ENCODE results near the gene LAPTM5. TPM values are rescaled to one million over a fixed set of nuclear protein-coding genes. Genes with fewer than 3 reads are reported as not detected.

LAPTM5 gene
- total and polyA plus RNA-seq, 2 of the 13 experiments (the other 11 are each of a cell fraction or from before 2014, with no cell fraction given), result 0.41 to 0.86 TPM

DNA sequence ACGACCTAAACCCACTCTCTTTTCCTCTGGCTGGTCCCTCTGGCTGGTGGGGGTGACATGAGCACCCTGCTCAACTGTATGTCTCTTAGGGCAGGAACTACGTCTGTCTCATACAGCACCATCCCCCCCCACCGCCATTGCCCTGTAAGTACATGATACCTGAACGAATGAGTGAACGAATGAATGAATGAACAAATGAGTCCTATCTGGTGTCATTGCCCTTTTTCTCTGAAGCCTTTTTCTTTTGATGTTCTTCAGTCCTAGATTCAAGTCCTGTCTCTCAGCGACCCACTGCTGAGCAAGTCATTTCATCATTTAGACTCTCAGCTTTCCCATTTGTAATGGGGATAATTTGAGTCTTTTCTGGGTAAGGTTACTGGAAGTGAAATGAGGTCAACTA lies 45.0 kb downstream of the LAPTM5 start:
- ATAC-seq (no peak), FAIRE-seq (no peak), DNase-seq (ENCODE audit: low spot score) (no peak)
- Histone ChIP-seq H3K9ac (ENCODE audit: insufficient read depth, low read depth, low read length) (no peak overlapping the region), H3K9me3 (ENCODE audit: low read length) (peaks cover 11% of the 10 kb centered on the region), H3K36me3 (replicated peaks in 1 of 2; ENCODE audit: control insufficient read depth in 1 of 2, insufficient read depth in 2 of 2, low read length in 2 of 2) (no peaks in the 10 kb centered on the region), H2AFZ (ENCODE audit: low read length) (no peak overlapping the region), H4K20me1 (ENCODE audit: insufficient read depth, low read length) (no peaks in the 10 kb centered on the region), H3K4me1 (ENCODE audit: insufficient read depth, low read length) (no peaks in the 10 kb centered on the region), H3K4me2 (ENCODE audit: low read depth, low read length) (no peak overlapping the region), H3K4me3 (replicated peaks in 1 of 3; ENCODE audit: insufficient read depth in 1 of 3, low read depth in 2 of 3, low read length in 3 of 3) (no peak overlapping the region), H3K27me3 (ENCODE audit: control insufficient read depth in 1 of 2, insufficient read depth in 2 of 2, low read length in 2 of 2) (0 out of 5 replicates have a peak, but pooled peaks cover 0 to 4% of the 10 kb centered on the region in 2 experiments), H3K79me2 (ENCODE audit: insufficient read depth, low read length) (no peaks in the 10 kb centered on the region), H3K27ac (ENCODE audit: extremely low read length, insufficient read depth, low read length) (no peak overlapping the region)
- ChIA-PET CTCF (ENCODE audit: low intra/inter-chr PET ratio, low total read pairs) (no interaction called here), POLR2A (no interaction called here)
- intact Hi-C loops (cut with micrococcal nuclease; ENCODE audit: unreplicated experiment), result no loop called here
- TF ChIP-seq ZFYVE20 (CRISPR knock-in tag; IDR thresholded peaks at IDR 0.05; ENCODE audit: borderline replicate concordance, low read depth), result no peak
- WGBS (ENCODE audit: low lambda C conversion rate), result 5% methylated on average over 6 of the region's 6 CpGs
- no TSS peak for BruUV-seq (replicated peaks)
- in situ Hi-C loops (cut with HindIII; ENCODE audit: extremely low pct_ligation_motif_present, low pct_unique_long_range_greater_than_20kb), result loop anchor here (10.0 kb wide), 1 partner anchor 1468 kb away; no protein-coding TSS in a partner anchor

DNA sequence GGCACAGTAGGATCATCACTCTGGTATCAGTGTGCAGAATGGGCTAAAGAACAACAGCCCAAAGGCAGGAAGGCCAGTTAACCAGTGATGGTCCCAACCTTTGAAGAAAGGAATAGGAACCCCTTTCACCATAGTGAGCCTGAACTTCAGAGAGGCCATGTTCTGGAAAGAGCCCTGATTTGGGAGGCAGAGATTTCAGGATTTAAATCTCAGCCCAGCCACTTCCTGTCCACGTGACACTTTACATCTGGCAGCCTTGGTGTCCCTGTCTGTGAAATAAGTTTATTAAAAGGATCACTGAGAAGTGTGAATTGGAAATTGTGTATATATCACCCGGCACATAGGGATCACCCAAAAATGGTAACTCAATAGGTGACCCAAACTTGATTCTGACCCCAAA lies 47.2 kb downstream of the LAPTM5 start:
- peaks cover 4% of the 10 kb centered on the region for H3K9me3 ChIP-seq (ENCODE audit: low read length)
- DNase-seq (ENCODE audit: low spot score) (no peak), ATAC-seq (no peak), FAIRE-seq (no peak)
- in situ Hi-C loops (cut with HindIII; ENCODE audit: extremely low pct_ligation_motif_present, low pct_unique_long_range_greater_than_20kb) (loop anchor here (10.0 kb wide), 1 partner anchor 1466 kb away; no protein-coding TSS in a partner anchor), intact Hi-C loops (cut with micrococcal nuclease; ENCODE audit: unreplicated experiment) (no loop called here)
- no TSS peak for BruUV-seq (replicated peaks)
- ChIA-PET CTCF (ENCODE audit: low intra/inter-chr PET ratio, low total read pairs) (no interaction called here), POLR2A (no interaction called here)
- H2AFZ ChIP-seq (ENCODE audit: low read length), result no peak overlapping the region
- 36% methylated on average over 2 of the region's 2 CpGs for WGBS (ENCODE audit: low lambda C conversion rate)
- no peaks in the 10 kb centered on the region for H4K20me1 ChIP-seq (ENCODE audit: insufficient read depth, low read length)
- no peak overlapping the region for H3K4me3 ChIP-seq (replicated peaks in 1 of 3; ENCODE audit: insufficient read depth in 1 of 3, low read depth in 2 of 3, low read length in 3 of 3)
- H3K4me1 ChIP-seq (ENCODE audit: insufficient read depth, low read length), result no peaks in the 10 kb centered on the region
- no peaks in the 10 kb centered on the region for H3K36me3 ChIP-seq (replicated peaks in 1 of 2; ENCODE audit: control insufficient read depth in 1 of 2, insufficient read depth in 2 of 2, low read length in 2 of 2)
- peaks cover 0 to 15% of the 10 kb centered on the region in 2 experiments; a peak in 2 of 5 replicates for H3K27me3 ChIP-seq (ENCODE audit: control insufficient read depth in 1 of 2, insufficient read depth in 2 of 2, low read length in 2 of 2)
- no peak overlapping the region for H3K9ac ChIP-seq (ENCODE audit: insufficient read depth, low read depth, low read length)
- H3K27ac ChIP-seq (ENCODE audit: extremely low read length, insufficient read depth, low read length), result no peak overlapping the region
- no peak overlapping the region for H3K4me2 ChIP-seq (ENCODE audit: low read depth, low read length)
- no peaks in the 10 kb centered on the region for H3K79me2 ChIP-seq (ENCODE audit: insufficient read depth, low read length)
- TF ChIP-seq, protein P1, sequence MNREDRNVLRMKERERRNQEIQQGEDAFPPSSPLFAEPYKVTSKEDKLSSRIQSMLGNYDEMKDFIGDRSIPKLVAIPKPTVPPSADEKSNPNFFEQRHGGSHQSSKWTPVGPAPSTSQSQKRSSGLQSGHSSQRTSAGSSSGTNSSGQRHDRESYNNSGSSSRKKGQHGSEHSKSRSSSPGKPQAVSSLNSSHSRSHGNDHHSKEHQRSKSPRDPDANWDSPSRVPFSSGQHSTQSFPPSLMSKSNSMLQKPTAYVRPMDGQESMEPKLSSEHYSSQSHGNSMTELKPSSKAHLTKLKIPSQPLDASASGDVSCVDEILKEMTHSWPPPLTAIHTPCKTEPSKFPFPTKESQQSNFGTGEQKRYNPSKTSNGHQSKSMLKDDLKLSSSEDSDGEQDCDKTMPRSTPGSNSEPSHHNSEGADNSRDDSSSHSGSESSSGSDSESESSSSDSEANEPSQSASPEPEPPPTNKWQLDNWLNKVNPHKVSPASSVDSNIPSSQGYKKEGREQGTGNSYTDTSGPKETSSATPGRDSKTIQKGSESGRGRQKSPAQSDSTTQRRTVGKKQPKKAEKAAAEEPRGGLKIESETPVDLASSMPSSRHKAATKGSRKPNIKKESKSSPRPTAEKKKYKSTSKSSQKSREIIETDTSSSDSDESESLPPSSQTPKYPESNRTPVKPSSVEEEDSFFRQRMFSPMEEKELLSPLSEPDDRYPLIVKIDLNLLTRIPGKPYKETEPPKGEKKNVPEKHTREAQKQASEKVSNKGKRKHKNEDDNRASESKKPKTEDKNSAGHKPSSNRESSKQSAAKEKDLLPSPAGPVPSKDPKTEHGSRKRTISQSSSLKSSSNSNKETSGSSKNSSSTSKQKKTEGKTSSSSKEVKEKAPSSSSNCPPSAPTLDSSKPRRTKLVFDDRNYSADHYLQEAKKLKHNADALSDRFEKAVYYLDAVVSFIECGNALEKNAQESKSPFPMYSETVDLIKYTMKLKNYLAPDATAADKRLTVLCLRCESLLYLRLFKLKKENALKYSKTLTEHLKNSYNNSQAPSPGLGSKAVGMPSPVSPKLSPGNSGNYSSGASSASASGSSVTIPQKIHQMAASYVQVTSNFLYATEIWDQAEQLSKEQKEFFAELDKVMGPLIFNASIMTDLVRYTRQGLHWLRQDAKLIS (CRISPR knock-in tag; IDR thresholded peaks at IDR 0.05), result no peak
- no peak for TF ChIP-seq ZNF567 (CRISPR knock-in tag; IDR thresholded peaks at IDR 0.05; ENCODE audit: borderline replicate concordance)
- TF ChIP-seq ZNF205 (CRISPR knock-in tag; IDR thresholded peaks at IDR 0.05), result no peak
- TF ChIP-seq ATRX (CRISPR knock-in tag; IDR thresholded peaks at IDR 0.05; ENCODE audit: borderline replicate concordance), result no peak
- no peak for TF ChIP-seq PHF20 (CRISPR knock-in tag; IDR thresholded peaks at IDR 0.05)
- TF ChIP-seq HDAC6 (IDR thresholded peaks at IDR 0.05; ENCODE audit: low read depth, low read length), result no peak
- TF ChIP-seq ZFP36L1 (CRISPR knock-in tag; IDR thresholded peaks at IDR 0.05), result no peak
- TF ChIP-seq MXD4 (CRISPR knock-in tag; IDR thresholded peaks at IDR 0.05), result no peak
- TF ChIP-seq, protein P2, sequence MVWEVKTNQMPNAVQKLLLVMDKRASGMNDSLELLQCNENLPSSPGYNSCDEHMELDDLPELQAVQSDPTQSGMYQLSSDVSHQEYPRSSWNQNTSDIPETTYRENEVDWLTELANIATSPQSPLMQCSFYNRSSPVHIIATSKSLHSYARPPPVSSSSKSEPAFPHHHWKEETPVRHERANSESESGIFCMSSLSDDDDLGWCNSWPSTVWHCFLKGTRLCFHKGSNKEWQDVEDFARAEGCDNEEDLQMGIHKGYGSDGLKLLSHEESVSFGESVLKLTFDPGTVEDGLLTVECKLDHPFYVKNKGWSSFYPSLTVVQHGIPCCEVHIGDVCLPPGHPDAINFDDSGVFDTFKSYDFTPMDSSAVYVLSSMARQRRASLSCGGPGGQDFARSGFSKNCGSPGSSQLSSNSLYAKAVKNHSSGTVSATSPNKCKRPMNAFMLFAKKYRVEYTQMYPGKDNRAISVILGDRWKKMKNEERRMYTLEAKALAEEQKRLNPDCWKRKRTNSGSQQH (CRISPR knock-in tag; IDR thresholded peaks at IDR 0.05; ENCODE audit: low read depth), result no peak
- no peak for TF ChIP-seq NFKBIZ (CRISPR knock-in tag; IDR thresholded peaks at IDR 0.05)
- TF ChIP-seq NFYC (CRISPR knock-in tag; IDR thresholded peaks at IDR 0.05), result no peak
- TF ChIP-seq, protein P3, sequence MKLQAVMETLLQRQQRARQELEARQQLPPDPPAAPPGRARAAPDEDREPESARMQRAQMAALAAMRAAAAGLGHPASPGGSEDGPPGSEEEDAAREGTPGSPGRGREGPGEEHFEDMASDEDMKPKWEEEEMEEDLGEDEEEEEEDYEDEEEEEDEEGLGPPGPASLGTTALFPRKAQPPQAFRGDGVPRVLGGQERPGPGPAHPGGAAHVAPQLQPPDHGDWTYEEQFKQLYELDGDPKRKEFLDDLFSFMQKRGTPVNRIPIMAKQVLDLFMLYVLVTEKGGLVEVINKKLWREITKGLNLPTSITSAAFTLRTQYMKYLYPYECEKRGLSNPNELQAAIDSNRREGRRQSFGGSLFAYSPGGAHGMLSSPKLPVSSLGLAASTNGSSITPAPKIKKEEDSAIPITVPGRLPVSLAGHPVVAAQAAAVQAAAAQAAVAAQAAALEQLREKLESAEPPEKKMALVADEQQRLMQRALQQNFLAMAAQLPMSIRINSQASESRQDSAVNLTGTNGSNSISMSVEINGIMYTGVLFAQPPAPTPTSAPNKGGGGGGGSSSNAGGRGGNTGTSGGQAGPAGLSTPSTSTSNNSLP (IDR thresholded peaks at IDR 0.05; ENCODE audit: low read depth, low read length), result no peak

All from HepG2 (cell line).